ENCODE results near the gene ATXN1.
"Not testable (repeated sequence)": the region's sequence is repeated elsewhere in the genome, so short reads cannot be mapped to it uniquely, and the experiment has no call there.

The ATXN1 gene

DNA sequence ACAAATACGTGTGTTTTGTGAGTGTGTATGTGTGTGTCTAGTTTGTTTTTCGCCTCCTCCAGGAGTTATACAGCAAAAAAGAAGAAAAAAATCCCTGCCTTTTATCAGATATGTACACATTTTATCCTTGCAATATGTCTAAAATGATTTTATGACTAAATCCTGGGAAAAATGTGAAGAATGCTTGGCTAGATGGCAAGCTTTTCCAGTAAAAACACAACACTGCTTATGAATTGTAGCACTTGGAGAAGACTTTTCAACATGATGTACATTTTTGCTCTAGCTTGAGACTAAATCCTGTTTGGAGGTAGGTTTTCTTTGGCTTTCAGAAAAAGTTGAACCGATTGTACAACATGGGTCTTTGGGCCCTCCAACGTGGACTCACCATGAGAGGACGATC, 362.7 kb downstream of the ATXN1 start:
- no peak for DNase-seq

DNA sequence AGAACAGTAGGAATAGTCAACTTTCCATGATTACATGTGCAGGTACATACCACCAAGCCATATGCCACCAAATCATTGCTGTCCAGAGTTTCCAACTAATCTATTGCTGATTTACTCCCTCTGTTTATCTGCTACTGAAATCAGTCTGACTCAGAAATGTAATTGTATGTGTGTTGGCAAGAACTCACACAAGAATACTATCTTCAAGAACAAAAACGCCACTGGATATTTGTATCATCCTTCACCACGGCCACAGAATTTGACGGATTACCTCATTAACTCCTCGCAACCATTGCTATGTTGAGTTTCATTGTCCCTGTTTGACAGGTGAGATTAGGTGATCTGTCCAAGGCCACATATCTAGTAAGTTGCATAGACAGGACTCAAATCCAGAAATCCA, 363.6 kb downstream of the ATXN1 start:
- no peak for DNase-seq

DNA sequence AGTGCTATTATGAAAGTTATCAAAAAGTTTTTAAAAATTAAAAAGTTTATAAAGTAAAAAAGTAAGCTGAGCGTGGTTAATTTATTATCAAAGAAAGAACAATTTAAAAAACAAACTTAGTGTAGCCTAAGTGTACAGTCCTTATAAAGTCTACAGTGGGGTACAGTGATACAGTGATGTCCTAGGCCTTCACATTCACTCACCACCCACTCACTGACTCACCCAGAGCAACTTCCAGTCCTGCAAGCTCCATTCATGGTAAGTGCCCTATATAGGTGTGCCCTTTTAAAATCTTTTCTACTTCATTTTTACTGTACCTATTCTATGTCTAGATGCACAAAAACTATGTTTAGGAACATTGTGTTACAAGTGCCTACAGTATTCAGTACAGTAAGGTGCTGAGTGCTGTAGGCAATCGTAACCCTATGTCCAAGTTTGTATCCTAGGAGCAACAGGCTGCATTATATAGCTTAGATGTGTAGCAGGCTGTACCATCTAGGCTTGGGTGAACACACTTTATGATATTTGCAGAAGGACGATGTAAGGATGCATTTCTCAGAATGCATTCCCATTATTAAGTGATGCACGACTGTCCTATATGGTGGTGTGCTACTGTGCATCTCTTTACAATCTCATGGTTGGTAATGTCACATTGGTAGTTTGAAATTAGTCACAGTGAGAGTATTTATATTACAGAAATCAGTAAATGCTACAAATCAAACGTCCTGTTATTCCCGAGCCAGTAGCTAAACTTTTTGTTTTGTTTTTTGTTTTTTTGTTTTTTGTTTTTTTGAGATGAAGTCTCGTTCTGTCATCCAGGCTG, 364.6 kb downstream of the ATXN1 start:
- DNase-seq, result no peak

DNA sequence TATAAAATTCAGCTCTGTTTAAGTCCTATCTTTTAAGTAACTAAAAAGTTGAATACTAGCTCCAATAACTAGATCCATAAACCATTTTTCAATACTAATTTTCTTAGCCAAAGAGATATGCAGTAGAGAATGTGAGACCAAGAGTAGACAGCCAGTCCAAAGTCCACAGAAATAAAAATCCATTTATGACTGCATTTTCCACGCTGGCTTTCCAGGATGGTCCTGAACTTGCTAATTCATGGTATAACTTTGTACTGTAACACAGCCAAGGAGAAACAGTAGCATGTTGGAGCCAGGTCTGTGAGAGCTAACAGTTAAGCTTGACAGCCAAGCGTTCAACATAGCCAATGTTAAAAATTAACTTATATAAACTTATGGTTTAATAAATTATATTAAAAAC, 366.6 kb downstream of the ATXN1 start:
- DNase-seq, result no peak

DNA sequence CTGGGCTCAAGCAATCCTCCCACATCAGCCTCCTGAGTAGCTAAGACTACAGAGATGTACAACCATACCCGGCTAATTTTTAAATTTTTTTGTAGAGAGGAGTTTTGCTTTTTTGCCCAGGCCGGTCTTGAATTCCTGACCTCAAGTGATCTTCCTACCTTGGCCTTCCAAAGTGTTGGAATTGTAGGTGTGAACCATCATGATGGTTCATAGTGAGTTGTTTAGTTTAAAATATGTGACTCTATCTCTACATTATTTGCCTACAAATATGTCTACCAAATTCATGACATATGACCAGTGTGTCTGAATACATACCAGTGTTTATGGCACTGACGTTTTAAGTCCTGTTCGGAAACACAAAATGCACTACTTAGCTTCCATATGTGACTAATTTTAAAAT, 367.9 kb downstream of the ATXN1 start:
- DNase-seq, result no peak

DNA sequence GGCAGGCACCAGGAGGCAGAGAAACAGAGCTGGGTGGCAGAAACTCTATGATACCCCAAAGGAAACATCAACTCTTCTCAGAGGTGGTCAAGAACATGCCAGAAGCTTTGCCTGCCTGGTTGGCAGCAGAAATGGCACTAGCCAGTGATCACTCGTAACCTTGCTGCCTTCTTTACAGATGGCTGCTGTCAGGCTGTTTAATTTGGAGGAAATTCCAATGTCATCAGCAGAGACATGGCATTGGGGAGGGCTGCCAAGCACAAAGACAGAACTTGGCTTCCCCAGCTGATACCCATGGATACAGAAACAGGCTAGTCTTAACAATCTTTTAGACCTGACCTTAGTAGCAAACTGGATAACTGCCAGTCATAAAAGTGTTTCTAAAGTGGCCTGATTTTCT, 369.2 kb downstream of the ATXN1 start:
- DNase-seq, result no peak

DNA sequence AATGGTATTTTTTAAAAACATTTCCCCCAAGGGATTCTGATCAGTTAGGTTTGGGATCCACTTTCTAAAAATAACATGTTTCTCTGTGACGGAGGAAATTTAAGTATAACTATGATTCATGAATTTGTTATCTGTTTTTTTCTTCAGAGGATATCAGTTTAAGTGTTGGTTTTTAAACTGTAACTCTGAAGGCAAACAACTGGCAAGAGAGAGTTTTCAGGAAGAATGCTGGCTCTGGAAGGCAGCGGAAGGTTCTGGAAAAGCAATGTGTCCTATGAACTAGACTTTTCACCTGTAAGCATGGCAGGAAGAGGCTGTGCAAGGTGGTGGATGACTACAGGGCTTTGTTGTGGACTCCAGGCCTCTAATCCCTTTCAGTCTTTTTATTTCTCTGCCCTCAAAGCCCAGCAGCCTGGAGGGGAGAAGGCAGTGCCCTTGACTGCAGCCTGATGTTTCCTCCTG, 369.8 kb downstream of the ATXN1 start:
- no peak for DNase-seq

DNA sequence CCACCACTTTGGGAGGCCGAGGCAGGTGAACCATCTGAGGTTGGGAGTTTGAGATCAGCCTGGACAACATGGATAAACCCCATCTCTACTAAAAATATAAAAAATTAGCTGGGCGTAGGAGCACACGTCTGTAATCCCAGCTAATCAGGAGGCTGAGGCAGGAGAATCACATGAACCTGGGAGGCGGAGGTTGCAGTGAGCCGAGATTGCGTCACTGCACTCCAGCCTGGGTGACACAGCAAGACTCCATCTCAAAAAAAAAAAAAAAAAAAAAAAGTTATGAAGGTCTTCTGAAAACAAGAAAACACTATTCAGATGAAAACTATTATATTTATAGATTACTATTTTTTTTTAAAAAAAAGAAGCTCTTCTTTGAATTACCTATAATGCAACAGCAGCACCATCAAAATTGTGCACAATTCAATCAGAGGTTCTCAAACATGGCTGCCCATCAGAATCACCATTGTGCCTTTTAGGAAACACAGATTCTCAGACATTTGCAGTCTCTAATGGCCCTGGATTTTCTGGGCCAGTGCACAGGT, 370.3 kb downstream of the ATXN1 start:
- not testable (repeated sequence) for DNase-seq

DNA sequence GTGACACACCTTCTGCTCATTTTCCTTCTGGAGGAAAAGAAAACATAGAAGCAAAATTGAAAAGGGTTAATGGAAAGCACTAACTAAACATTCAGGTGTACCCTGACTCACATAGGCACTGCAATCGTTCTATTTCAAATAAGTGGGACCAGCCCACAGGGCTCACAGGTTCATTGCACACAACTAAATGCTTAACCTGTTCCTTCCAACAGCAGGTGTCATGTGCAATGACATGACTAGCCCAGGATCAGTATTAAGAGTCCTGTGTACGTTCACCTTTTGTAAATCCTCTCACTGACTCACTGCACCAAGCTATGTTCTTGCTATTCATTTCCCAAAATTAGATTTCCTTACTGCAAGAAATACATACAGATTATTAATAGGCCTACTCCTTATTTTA, 371.6 kb downstream of the ATXN1 start:
- DNase-seq, result no peak

DNA sequence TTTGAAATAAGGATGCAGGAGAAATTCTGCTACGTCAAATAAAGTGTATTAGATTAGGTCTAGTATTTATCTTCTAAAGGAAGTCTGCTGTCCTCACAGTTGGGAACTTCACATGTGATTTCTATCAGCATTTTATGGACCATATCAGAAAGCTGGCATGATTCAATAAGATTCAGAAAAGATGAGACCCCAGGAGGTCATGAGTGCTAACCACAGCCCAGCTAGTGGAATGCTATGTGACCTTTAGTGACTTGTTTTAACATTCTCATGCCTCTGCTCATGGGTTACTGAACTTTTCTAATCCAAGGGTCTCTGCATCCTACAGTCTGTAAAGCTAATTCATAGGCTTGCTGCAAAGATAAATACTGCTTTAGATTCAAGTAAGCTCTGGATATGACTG, 372.8 kb downstream of the ATXN1 start:
- no peak for DNase-seq

DNA sequence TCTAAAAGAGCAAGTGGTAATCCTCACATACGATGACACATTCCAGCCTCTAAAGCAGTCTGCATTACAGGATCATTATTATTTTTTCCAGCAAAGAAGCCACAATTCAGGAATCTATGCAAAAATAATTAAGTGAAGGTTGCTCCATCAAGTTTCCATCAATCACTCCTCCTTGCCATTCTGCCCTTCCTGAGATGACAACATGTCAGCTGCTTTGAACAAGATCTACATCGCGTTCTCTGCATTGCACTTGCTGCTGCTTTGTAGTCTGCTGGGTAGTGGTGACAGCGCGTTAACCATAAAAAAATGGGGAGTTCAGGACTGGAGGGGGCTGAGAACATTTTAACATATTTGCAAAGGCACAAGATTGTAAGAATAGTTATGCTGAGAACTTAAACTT, 375.2 kb downstream of the ATXN1 start:
- DNase-seq, result no peak

DNA sequence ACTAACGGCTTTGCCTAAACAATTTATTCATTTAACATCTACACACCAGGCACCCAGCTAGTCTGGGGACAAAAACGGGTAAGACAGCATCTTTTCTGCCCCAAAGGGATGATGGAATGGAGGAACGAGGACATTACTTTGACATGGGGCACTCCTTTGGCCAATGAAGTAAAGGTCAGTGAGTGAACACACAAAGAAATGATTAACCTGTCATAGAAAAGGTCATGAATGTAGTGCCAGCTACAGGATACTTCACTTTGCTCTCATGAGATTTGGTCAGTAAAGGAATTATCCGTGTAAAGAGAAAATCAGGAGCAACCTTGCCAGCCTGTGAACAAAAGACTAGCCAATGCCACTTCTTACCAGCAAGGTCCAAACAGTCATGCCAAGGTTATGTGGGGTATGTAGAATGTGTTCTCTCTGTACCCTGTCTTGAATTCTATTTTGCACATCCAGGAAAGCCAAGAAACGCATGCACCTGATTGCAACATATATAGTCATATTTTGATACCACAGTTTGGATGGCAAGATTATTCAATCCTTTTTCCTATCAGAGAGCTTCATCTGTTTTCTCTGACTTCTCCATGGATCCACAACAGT, 377.6 kb downstream of the ATXN1 start:
- no peak for DNase-seq

DNA sequence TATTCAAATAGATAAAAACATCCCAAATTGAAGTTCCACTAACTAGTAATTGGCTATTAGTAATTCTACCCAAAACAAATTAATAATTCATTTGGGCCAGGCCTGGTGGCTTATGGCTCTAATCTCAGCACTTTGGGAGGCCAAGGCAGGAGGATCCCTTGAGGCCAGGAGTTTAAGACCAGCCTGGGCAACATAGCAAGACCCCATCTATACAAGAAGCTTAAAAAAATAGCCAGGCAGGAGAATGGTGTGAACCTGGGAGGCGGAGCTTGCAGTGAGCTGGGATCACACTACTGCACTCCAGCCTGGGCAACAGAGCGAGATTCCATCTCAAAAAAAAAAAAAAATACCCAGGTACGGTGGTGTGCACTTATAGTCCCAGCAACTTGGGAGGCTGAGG, 379.3 kb downstream of the ATXN1 start:
- not testable (repeated sequence) for DNase-seq

DNA sequence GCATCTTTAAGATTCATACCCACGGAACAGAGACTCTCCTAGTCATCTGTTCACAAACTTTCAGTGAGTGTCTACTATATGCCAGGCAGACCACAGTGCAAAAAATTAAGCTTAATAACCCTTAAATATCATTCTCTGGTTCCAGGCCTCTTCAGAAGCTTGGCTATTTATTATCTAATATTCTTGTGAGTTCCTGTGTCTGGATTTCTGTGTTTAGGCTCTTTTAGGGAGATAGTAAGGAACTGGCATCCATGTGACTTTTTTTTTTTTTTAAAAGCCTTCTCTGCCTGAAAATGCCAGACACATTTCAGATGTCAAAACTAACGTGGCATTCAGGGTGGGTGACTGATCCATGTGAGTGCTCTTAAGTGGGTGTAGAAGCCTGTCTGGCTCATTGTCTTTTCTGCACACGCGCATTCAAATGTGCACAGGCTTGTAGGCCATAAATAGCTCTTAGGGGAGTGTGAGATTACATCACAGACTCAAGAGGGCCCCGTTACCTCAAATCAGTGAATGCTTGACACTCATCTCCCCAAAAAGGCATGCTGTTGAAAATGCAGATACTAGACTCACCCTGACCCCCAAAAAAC, 380.9 kb downstream of the ATXN1 start:
- no peak for DNase-seq

DNA sequence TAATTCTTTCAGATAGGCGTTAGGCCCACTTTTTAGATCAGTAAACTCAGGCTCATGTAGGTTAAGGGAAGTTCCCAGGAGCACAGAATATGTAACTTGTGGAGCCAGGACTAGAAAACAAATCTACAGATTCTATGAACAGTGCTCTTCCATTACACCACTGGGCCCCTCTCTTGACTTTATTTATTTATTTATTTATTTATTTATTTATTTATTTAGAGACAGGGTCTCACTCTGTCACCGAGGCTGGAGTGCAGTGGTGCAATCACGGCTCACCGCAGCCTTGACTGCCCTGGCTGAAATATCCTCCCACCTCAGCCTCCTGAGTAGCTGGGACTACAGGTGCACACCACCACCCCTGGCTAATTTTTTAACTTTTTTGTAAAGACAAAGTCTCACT, 382.9 kb downstream of the ATXN1 start:
- not testable (repeated sequence) for DNase-seq

DNA sequence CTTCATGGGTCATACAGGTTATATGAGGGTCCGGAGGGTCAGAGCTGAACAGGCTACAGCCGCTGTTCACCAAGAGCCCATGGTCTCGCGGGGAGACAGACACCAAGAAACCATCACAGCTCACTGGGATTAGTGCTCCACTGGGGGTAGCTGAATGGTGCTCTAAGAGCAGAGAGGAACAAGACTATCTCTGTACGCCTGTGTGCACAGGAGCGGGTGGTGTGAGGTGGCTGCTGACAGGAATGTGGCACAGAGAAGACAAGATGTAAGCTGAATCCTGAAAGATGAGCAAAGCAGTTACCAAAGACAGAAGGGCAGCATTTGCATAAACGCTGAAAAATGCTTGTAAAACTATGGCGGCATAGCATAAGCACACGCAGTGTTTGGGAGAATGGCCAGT, 383.8 kb downstream of the ATXN1 start:
- DNase-seq, result no peak

DNA sequence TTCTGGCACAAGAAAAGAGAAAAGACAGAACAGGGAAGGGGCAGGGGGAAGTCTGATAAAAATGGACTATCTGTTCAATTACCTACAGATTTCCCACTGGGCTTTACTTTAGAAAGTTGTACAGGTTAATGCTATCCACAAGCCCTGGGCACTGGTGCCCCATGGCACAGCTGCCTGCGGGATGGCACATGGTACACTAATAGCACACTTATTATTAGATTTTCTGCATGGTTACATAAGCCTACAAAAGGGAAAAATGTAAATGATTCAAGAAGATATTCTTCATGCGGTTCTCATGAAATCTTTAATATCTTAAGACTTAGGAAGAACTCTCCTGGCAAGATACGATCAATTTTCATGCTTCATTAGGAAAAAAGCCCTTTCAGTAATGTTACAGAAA, 385.4 kb downstream of the ATXN1 start:
- no peak for DNase-seq

DNA sequence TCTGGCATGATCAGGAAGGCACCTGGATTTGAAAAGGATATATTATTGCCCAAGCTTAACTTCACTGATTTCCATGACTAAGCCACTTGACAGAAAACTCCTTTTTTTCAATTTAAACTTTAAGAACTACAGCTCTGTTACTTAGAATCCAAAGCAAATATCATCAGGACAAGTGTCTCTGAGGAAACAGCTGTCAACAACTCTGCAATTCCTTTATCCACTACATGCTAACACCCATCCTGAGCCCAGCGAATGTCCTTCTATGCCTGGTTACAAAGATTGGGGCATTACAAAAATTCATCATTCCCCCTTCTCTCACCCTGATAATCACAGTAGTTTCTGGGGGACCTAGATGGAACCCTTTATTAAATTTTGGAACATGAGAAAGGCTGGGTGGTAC, 386.1 kb downstream of the ATXN1 start:
- no peak for DNase-seq

DNA sequence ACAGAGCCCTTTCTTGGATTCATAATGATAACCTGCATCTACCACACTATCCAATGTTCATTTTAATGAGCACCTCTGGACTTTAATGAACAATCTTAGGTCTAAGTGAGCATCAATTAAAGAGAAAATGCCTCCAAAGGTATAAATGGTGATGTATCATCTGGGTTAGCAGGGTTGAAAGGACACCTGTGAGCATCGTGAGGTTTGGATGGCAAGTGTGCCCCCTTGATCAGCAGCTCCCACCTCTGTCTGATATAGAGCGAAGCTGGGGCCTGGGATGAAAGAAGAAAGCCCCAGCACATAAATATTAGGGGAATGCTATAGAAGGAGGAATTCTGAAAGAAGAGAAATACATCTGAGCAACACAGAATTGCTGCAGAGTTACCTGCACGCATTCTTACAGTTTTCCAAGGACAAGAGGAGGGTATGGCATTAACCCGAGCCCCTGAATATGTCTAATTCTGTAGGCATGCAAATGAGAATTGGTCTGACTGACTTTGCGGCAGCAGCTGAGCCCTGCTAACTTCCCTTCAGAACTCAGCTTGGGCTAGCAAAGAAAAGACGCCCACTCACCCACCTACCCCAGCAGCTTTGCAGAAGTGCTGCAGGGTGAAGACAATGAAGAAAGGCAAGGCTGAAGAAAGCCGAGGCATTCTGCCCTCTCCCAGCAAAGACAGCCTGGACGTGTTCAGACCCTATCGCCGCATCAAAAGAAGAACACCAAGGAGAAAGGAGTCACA, 386.6 kb downstream of the ATXN1 start:
- no peak for DNase-seq

DNA sequence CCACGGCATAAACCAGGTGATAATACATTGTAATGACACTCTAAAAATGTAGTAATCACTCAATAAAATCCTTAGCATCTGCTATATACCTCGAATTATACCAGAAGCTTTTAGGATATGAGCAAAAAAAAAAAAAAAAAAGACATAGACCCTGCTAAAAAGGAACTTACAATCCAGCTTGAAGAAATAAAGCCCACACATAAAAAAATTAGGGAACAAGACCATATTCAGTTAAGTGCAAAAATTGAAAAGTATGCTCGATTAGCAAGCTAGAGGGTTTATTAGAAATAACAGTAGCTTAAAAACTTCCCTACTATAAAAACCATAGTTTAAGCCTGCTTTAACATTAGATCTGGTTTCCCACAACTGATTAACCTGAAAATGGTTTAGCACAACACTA, 387.2 kb downstream of the ATXN1 start:
- no peak for DNase-seq

DNA sequence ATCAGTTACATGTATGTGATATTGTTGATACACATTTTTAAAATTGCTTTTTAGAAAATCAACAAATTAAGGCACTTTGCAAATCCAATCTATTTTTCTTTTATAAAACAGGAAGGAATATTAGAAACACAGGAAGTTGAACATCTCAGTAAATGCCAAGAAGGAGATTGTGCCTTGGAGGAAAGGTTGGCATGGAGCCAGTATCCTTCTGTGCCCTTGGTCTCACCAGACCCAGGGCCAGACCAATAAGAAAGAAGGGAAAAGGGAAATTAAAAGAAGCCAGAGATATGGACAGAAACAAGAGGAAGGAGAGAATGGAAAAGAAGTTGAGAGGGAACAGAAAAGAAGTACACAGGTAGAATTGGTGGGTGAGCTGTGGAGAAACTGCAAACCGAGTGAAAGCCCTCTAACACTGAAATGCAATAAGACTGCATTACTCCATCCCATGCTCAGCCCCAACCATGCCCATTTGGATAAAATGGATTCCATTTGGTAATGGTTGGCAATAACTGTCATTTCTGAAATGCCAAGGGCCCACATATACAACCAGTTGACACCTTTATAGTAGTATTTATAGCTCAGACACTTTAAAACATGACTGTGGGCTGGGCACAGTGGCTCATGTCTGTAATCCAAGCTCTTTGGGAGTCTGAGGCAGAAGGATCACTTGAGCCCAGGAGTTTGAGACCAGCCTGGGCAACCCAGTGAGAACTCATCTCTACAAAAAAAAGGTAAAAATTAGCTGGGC, 389.1 kb downstream of the ATXN1 start:
- no peak for DNase-seq

DNA sequence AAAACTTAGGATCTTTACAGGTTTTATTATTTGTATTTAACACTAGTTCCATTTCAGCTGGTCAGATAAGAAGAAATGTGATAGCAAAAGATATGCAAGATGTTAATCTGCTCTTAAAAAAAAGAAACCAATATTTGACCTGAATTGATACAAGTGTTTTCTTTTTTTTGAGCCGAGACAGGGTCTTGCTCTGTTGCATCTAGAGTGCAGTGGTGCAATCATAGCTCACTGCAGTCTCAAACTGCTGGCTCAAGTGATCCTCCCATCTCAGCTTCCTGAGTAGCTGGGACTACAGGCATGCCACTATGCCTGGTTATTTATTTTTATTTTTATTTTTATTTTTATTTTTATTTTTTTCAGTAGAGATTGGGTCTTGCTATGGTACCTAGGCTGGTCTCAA, 389.9 kb downstream of the ATXN1 start:
- no peak for DNase-seq

DNA sequence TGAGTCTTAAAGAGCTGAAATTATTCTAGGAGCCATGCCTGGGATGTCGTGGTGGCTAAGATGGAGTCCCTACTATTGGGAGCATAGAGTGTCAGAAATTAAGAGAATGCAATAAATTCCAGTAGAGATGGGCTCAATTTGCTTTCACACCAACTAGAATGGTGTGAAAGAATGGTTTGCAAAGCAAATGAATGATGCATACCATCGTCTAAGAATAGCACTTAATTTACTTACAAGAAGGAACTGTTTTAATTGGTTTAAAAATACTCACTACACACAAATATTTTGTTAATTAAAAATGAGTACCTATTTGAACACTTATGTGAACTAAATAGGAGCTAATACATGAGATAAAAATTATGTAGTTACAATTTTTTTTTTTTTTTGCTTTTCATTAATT, 390.3 kb downstream of the ATXN1 start:
- DNase-seq, result no peak

Measured in stimulated activated CD4-positive, alpha-beta T cell treated with anti-CD3 and anti-CD28 coated beads, Interleukin-2, amount 100 ng/mL, for 48 hours (primary cell).